ENCODE results near the gene URAD.

URAD gene

DNA sequence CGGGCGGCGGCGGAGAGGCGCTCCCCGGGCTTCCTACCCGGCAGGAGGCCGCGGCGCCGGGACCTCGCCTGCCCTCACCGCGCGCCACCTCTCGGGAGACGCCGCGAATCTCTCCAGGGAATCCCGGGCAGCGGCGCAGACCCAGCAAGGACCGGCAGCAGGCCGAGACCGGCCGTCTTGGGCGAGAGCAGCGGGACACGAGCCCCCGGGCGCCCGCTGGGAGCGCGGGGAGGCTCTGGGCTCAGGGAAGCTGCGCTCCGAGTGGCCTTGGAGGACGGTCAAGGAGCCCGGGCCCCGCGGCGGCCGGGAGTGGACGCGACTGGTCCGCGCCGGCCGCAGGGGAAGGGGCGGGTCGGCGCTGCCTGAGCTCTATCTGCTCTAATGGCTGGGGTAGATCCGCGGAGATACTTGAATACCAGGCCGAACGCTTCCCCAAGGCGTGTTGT is 34.1 kb downstream of the URAD start:
- DNase-seq: no peak

DNA sequence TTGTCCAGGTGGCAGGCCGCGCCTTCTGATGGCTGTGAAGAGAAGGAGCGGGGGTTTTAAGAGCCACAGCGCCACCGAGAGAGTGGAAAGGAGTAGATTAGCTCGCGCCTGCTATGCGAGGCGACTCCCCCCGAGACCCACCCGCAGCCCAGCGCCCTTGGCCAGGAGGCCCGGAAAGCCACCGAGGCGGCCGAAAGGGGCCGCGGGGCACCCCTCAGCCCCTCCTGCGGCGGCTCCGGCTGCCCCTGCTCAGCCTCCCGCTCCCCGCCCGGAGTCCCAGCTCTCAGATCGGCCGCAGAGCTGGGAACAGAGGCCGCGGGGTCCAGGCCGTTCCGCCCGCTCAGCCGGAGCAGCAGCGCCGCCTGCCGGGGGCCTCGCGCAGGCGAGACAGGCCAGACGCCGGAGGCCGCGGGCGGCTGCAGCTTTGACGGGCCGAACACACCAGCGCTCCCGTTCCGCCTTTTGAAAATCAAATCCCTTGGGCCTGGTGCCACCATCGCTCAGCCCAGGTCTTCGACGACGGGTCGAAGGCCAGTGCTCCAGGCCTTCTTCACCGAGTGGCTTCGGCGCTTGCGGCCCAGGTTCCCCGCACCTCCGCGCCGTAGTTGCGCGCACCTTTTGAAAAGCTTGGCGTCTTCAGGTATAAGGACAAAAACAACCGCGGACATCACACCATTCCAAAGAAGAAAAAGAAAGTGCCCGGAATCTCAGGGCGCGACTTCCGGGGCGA is 34.7 kb downstream of the URAD start:
- peak; percentile 52 for DNase-seq

DNA sequence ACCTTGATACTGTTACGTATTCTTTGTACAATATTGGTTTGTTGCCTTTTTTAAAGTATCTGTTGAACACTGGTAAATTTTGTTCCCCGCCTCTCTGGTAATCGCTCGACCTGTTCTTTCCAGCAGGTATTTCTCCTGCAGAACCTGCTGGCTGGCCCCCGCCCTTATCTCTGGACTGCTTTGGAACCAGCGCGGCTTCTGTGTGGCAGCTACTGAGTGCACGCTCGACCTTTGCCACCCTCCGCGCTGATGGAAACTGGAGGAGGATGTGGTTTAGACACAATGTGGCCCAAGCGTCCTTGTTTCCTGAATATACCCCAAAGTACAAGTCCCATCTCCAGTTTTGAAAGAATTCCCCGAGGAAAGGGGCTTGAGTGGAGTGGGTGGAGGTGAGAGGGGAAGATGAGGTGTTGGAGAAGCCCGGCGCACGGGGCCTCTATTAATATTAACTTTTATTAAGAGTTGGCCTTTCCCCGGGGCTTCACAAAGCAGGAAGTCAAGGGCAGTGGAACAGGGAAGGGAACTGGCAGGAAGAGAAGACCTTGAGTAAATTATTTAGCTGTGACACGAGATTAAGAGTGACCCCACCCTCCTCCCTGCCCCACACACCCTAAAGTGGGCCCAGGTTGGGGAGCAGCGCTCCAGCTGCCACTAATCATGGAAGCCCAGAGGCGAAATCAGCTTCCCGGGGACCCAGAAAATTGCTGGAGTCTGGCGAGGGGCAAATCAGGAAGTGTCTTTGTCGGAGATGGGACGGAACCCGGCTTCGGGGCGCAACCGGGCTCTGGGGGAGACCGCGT is 35.4 kb downstream of the URAD start:
- DNase-seq: peak; percentile 43

- DNase-seq: no peak
Measured at GRCh38 chr13:27942972-27943371, 45.5 kb downstream of the URAD start.

DNA sequence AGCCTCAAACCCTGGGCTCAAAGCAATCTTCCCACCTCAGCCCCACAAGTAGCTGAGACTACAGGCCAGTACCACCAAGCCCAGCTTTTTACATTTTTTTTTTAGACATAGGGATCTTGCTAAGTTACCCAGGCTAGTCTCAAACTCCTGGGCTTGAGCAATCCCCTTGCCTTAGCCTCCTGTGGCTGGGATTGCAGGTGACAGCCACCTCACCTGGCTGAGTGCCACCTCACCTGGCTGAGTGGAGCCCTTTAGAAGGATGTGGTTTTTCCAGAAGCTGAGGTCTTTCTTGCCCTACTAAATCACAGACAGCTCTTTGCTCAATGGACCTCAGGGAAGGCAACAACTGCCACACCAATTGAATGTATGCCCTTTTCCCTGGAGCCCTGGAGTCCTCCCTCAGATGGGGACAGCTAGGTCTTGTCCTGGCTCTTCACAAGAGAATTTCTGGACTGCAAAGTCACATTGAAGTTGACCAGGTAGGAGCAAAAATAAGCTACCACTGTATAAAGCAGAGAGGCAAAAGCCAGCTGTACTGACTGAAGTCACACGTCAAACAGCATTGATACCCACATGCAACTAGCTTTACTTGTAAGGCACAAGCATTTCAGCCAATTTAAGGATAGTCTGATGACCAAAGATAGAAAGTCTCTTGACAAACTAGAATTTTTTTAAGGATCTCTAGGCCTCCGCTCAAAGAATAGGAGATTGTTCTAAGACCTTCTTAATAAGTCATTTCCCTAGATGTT is 54.7 kb downstream of the URAD start:
- no peak for DNase-seq

- DNase-seq: no peak
Measured at GRCh38 chr13:27933118-27933517, 55.4 kb downstream of the URAD start.

GRCh38 chr13:27929868-27930267 is 58.6 kb downstream of the URAD start:
- no peak for DNase-seq

DNA sequence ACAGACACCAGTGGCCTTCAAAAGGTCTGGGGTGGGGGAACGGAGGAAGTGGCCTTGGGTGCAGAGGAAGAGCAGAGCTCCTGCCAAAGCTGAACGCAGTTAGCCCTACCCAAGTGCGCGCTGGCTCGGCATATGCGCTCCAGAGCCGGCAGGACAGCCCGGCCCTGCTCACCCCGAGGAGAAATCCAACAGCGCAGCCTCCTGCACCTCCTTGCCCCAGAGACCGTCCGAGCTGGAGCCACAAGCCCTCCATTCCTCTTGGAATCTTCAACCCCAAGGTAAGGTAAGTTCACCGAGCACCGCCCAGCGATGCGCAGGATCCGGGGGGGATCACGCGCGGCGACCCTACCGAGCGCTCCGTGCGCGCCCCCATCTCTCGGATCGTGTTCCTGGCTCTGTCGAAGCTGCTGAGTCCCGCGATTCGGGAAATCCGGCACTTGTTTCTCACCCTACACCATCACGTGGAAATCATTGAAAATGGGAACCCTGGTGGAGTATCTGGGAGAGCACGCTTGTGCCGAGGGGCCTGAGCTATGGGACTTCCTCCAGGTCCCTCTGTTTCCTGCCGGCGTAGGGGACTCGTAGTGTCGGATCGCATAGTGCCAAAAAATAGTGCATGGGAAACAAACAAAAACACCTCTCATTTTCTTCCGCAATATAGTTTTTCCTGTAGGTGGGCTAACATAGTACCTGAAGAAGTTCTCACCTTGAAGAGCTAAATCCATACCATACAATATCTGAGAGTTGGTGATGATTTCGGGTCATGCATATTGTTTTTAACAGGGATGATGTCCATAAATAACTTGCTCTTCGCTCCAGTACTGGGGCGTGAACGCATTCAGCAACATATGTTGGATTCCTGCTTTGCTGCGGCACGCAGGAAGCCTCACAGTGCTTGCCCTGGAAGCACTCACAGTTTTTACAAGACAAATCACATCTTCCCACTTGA is 59.4 kb downstream of the URAD start:
- no peak for DNase-seq

DNA sequence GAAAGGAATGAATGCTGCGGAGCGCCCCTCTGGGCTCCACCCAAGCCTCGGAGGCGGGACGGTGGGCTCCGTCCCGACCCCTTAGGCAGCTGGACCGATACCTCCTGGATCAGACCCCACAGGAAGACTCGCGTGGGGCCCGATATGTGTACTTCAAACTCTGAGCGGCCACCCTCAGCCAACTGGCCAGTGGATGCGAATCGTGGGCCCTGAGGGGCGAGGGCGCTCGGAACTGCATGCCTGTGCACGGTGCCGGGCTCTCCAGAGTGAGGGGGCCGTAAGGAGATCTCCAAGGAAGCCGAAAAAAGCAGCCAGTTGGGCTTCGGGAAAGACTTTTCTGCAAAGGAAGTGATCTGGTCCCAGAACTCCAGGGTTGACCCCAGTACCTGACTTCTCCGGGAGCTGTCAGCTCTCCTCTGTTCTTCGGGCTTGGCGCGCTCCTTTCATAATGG is 60.1 kb downstream of the URAD start:
- DNase-seq: no peak
